Loucy (cell line): Measurements from ENCODE around the gene ACSS2.

Source experiments
- EZH2phosphoT487 ChIP-seq: fragments of 200-600 bp; IDR thresholded peaks from 2 replicates; pipeline ENCODE4 v1.6.1; 2018; ENCODE audit warnings: antibody characterized with exemption, mild to moderate bottlenecking, moderate library complexity, borderline replicate concordance
- TF ChIP-seq, protein P1 (sequence below): fragments of 200-600 bp; sonication (generic); conservative IDR thresholded peaks from 2 replicates; pipeline ENCODE4 v1.5.1; 2014; ENCODE audit warnings: mild to moderate bottlenecking, antibody characterized with exemption, low read length

DNA sequence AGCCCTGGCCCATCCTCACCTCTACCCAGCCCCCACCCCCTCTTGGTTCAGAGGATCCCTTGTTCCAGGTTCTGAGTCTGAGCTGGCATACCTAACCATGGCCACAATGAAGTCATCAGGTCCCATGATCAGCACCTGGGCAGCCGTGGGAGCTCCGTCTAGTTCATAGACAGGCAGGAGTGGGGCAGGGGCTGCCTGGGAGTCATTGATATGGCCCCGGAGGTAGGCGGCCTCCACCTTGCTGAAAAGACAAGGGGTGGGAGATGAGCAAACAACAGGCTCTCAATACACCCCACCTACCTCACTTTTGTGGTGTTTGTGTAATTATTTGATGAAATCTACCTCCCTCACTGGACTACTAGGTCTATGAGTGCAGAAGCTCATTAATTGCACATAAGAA lies 24.1 kb upstream of the ACSS2 start:
- TF ChIP-seq, protein P1, sequence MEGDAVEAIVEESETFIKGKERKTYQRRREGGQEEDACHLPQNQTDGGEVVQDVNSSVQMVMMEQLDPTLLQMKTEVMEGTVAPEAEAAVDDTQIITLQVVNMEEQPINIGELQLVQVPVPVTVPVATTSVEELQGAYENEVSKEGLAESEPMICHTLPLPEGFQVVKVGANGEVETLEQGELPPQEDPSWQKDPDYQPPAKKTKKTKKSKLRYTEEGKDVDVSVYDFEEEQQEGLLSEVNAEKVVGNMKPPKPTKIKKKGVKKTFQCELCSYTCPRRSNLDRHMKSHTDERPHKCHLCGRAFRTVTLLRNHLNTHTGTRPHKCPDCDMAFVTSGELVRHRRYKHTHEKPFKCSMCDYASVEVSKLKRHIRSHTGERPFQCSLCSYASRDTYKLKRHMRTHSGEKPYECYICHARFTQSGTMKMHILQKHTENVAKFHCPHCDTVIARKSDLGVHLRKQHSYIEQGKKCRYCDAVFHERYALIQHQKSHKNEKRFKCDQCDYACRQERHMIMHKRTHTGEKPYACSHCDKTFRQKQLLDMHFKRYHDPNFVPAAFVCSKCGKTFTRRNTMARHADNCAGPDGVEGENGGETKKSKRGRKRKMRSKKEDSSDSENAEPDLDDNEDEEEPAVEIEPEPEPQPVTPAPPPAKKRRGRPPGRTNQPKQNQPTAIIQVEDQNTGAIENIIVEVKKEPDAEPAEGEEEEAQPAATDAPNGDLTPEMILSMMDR: no peak
- TF ChIP-seq EZH2phosphoT487: no peak
